Upper lobe of right lung (tissue), 1 donor: ENCODE results near the gene FAM171A1. TPM values are rescaled to one million over a fixed set of nuclear protein-coding genes. Genes with fewer than 3 reads are reported as not detected.
"Not testable (repeated sequence)": the region's sequence is repeated elsewhere in the genome, so short reads cannot be mapped to it uniquely, and the experiment has no call there.

Experiments used
- ATAC-seq: fragments of 200-7000 bp; cut with Tn5 transposase; one replicate; pipeline ENCODE4 v1.9.1; 2020; ENCODE audit warnings: mild to moderate bottlenecking, moderate library complexity
- DNase-seq: peaks from one replicate; pipeline ENCODE4 v3.0.0-alpha.2; 2020
- H3K27ac ChIP-seq: fragments of 200-600 bp; one replicate; pipeline ENCODE4 v1.8.0; 2022
- H3K27me3 ChIP-seq: fragments of 200-600 bp; one replicate; pipeline ENCODE4 v1.8.0; 2022; ENCODE audit warnings: mild to moderate bottlenecking
- H3K36me3 ChIP-seq: fragments of 200-600 bp; one replicate; pipeline ENCODE4 v1.8.0; 2022
- H3K4me1 ChIP-seq: fragments of 200-600 bp; one replicate; pipeline ENCODE4 v1.8.0; 2022
- H3K4me3 ChIP-seq: fragments of 200-600 bp; one replicate; pipeline ENCODE4 v1.8.0; 2022; ENCODE audit warnings: mild to moderate bottlenecking
- H3K9me3 ChIP-seq: fragments of 200-600 bp; one replicate; pipeline ENCODE4 v1.8.0; 2022
- intact Hi-C: fragments of 100-400 bp; cut with DNase I; formaldehyde crosslinking; loops from one replicate; pipeline ENCODE4 v1.11.0; 2022
- total RNA-seq: library from RNA; stranded (reverse); fragmentation: NEBNext Ultra II Directional; extraction: Animal tissue kit (Norgen Biotek cat#: 25700); gene quantifications from one replicate; pipeline ENCODE4 v1.2.1, GENCODE V29; 2021
- TF ChIP-seq, protein P1 (sequence below): fragments of 200-600 bp; IDR thresholded peaks from one replicate; pipeline ENCODE4 v1.8.0; 2022; ENCODE audit warnings: antibody characterized with exemption
- donor health status: DM: no; HTN: yes; CAD: no; lungs with severe emphysema.

The FAM171A1 gene
- total RNA-seq, 1 donor from 2014 or later, result 17.3 TPM

DNA sequence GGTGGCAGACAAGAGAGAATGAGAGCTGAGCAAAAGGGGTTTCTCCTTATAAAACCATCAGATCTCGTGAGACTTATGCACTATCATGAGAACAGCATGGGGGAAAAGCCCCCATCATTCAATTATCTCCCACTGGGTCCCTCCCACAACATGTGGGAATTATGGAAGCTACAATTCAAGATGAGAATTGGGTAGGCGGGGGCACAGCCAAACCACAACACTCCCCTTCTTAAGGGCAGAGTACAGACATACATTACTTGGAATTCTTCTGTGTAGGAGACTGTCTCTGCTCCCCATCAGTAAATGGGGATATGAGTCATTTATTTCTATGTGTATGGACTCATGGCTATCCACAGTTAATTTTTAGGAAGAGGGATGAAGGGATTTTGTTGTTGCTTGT lies 31.2 kb downstream of the FAM171A1 start:
- Histone ChIP-seq H3K4me3 (no peak overlapping the region), H3K4me1 (no peaks in the 10 kb centered on the region), H3K9me3 (no peaks in the 10 kb centered on the region), H3K27ac (no peak overlapping the region), H3K36me3 (no peaks in the 10 kb centered on the region), H3K27me3 (no peaks in the 10 kb centered on the region)
- intact Hi-C loops, result no loop called here
- ATAC-seq (no peak), DNase-seq (no peak)
- TF ChIP-seq, protein P1, sequence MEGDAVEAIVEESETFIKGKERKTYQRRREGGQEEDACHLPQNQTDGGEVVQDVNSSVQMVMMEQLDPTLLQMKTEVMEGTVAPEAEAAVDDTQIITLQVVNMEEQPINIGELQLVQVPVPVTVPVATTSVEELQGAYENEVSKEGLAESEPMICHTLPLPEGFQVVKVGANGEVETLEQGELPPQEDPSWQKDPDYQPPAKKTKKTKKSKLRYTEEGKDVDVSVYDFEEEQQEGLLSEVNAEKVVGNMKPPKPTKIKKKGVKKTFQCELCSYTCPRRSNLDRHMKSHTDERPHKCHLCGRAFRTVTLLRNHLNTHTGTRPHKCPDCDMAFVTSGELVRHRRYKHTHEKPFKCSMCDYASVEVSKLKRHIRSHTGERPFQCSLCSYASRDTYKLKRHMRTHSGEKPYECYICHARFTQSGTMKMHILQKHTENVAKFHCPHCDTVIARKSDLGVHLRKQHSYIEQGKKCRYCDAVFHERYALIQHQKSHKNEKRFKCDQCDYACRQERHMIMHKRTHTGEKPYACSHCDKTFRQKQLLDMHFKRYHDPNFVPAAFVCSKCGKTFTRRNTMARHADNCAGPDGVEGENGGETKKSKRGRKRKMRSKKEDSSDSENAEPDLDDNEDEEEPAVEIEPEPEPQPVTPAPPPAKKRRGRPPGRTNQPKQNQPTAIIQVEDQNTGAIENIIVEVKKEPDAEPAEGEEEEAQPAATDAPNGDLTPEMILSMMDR, result no peak

DNA sequence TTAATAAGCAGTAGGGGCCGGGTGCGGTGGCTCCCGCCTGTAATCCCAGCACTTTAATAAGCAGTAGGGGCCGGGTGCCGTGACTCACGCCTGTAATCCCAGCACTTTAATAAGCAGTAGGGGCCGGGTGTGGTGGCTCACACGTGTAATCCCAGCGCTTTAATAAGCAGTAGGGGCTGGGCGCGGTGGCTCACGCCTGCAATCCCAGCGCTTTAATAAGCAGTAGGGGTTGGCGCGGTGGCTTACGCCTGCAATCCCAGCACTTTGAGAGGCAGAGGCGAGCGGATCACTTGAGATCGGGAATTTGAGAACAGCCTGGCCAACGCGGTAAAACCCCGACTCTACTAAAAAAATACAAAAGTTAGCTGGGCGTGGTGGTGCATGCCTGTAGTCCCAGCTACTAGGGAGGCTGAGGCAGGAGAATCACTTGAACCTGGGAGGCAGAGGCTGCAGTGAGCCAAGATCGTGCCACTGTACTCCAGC lies 33.6 kb downstream of the FAM171A1 start:
- H3K9me3 ChIP-seq, H3K36me3 ChIP-seq, DNase-seq, H3K27me3 ChIP-seq, H3K4me1 ChIP-seq, ATAC-seq, H3K4me3 ChIP-seq, H3K27ac ChIP-seq, intact Hi-C loops: not testable (repeated sequence)

DNA sequence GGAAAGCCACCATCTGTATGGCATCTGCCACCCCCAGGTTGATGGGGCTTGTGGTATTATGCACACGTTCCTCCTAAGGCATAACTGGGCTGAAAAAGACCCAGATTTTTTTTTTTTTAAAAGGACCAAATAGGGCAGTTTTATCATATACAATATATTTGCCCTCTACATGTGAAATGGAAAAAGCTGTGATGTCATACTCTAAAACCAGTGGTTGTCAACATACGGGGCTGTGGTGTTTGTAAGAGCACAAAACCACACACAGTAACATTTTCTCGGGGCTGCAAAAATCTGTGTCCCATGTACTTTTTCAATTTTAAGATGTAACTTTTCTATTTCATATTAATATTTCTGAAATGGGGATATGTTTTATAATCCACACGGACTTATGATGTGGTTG lies 34.9 kb downstream of the FAM171A1 start:
- Histone ChIP-seq H3K27ac (no peak overlapping the region), H3K4me3 (no peak overlapping the region), H3K9me3 (no peaks in the 10 kb centered on the region), H3K36me3 (no peaks in the 10 kb centered on the region), H3K27me3 (no peaks in the 10 kb centered on the region), H3K4me1 (no peaks in the 10 kb centered on the region)
- intact Hi-C loops, result no loop called here
- no peak for ATAC-seq
- TF ChIP-seq, protein P1, result no peak
- DNase-seq, result no peak

DNA sequence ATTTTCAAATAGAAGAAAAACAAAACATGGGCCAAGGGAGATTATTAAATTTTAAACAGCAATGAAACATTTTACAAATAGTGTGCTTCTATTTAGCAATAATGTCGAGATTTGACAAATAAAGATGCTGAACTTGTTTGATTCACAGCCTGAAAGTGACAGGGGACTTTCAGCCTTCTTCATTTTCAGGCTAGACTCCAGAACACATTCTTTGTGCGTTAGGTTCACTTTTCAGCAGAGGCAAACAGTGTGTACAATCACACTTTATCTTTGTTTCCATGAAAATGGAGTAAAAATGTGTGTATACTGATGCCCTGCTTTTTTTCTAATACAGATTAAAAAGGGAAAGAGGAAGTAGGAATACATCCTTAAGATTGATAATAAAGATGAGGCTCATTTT lies 35.6 kb downstream of the FAM171A1 start:
- no peak for DNase-seq
- no peaks in the 10 kb centered on the region for H3K36me3 ChIP-seq
- no peak overlapping the region for H3K4me3 ChIP-seq
- TF ChIP-seq, protein P1, result no peak
- H3K4me1 ChIP-seq, result no peaks in the 10 kb centered on the region
- no peak for ATAC-seq
- H3K27me3 ChIP-seq, result no peaks in the 10 kb centered on the region
- intact Hi-C loops, result no loop called here
- H3K9me3 ChIP-seq, result no peaks in the 10 kb centered on the region
- H3K27ac ChIP-seq, result no peak overlapping the region

DNA sequence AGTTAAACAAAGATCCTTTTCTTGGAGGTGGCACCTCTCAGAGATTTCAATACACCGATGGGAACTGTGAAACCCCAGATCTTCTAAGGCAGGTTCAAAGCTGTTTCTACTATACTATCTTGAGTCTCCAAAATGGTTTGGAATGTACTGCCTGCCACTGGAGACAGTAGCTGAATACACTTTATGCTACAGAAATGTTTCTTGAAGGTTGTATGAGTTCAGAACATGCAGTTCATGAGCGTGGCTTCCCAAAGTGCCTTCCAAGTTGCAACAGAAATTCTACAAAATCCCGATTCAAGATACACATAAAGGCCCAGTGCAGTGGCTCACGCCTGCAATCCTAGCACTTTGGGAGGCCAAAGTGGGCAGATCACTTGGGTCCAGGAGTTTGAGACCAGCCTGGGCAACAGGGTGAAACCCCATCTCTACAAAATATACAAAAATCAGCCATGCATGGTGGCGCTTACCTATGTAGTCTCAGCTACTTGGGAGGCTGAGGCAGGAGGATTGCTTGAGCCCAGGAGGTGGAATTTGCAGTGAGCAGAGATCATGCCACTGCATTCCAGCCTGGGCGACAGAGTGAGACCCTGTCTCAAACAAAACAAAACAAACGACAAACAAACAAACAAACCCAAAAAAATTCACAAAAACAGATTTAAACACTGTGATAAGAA lies 36.3 kb downstream of the FAM171A1 start:
- Histone ChIP-seq H3K36me3 (no peaks in the 10 kb centered on the region), H3K4me3 (no peak overlapping the region), H3K27me3 (no peaks in the 10 kb centered on the region), H3K27ac (no peak overlapping the region), H3K4me1 (no peaks in the 10 kb centered on the region), H3K9me3 (no peaks in the 10 kb centered on the region)
- intact Hi-C loops, result no loop called here
- ATAC-seq (no peak), DNase-seq (no peak)
- TF ChIP-seq, protein P1, result no peak

DNA sequence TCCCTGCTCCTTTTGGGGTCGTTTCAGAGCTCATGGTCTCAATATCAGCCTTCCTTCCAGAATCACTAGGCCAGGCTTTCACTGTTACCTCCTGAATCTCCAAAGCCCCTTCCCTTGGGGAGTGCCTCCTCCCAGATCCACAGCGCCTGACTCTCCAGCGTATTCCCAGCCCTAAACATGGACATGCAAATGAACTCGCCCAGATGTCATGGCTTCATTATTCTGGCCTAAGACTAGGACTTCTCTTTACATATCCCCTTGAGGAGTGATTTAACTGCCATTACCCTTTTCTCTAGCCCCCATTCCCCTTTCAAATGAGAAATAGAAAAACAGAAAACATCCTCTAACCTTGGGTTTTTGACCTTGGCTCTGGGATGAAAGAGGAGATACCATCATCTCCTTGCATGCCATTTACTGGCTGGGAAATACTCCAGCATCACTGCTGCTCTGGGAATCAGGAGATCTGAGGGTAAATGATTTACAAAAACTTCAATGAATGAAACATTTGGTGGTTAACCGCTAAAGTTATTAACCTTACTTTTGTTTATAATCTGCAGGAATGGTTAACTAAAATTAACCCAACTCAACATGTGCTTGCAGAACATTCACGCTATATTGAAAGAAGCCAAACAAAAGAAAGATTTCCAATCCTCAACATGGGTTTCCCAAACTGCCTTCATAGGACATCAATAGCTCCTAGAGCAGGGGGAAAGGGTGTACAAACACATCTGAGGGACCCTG lies 37.0 kb downstream of the FAM171A1 start:
- H3K36me3 ChIP-seq, result no peaks in the 10 kb centered on the region
- H3K27me3 ChIP-seq, result no peaks in the 10 kb centered on the region
- TF ChIP-seq, protein P1, result no peak
- H3K27ac ChIP-seq, result no peak overlapping the region
- H3K4me3 ChIP-seq, result no peak overlapping the region
- no peak for DNase-seq
- intact Hi-C loops, result no loop called here
- no peak for ATAC-seq
- no peaks in the 10 kb centered on the region for H3K4me1 ChIP-seq
- H3K9me3 ChIP-seq, result no peaks in the 10 kb centered on the region

DNA sequence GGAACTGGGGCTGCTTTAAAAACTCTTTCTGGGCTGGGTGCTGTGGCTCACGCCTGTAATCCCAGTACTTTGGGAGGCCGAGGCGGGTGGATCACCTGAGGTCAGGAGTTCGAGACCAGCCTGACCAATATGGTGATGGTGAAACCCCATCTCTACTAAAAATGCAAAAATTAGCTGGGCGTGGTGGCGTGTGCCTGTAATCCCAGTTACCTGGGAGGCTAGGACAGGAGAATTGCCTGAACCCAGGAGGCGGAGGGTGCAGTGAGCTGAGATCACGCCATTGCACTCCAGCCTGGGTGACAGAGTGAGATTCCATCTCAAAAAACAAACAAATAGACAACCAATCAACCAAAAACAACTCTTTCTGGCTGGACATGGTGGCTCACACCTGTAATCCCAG lies 37.9 kb downstream of the FAM171A1 start:
- not testable (repeated sequence) for ATAC-seq

More for the DNA sequence above, 37.9 kb downstream of the FAM171A1 start:
- DNase-seq, H3K4me3 ChIP-seq, intact Hi-C loops, H3K27me3 ChIP-seq, H3K36me3 ChIP-seq, H3K9me3 ChIP-seq, H3K4me1 ChIP-seq, H3K27ac ChIP-seq: not testable (repeated sequence)
